ENCODE data around the gene ITPRIPL2. TPM values are rescaled to one million over a fixed set of nuclear protein-coding genes. Genes with fewer than 3 reads are reported as not detected.

The ITPRIPL2 gene
- total RNA-seq, 2 donors from 2014 or later: 17.5 to 40.2 TPM

- no peak for DNase-seq (ENCODE audit: low spot score)
- no peaks in the 10 kb centered on the region for H3K4me1 ChIP-seq
- H3K4me3 ChIP-seq: no peak overlapping the region
- H3K27ac ChIP-seq: no peak overlapping the region
- no peak for TF ChIP-seq CTCF (IDR thresholded peaks at IDR 0.05)
- no peaks in the 10 kb centered on the region for H3K36me3 ChIP-seq
- H3K9me3 ChIP-seq: peaks cover 0 to 4% of the 10 kb centered on the region in 2 donors
- H3K27me3 ChIP-seq: no peaks in the 10 kb centered on the region
Measured at GRCh38 chr16:19105131-19105530, 8.6 kb upstream of the ITPRIPL2 start.

- Histone ChIP-seq H3K36me3 (no peaks in the 10 kb centered on the region), H3K9me3 (no peaks in the 10 kb centered on the region), H3K4me1 (no peaks in the 10 kb centered on the region), H3K4me3 (no peak overlapping the region), H3K27me3 (no peaks in the 10 kb centered on the region), H3K27ac (no peak overlapping the region)
- TF ChIP-seq CTCF (IDR thresholded peaks at IDR 0.05): no peak
- DNase-seq (ENCODE audit: low spot score): no peak
Measured at GRCh38 chr16:19105891-19106624, 7.7 kb upstream of the ITPRIPL2 start.

GRCh38 chr16:19106625-19107020, 7.1 kb upstream of the ITPRIPL2 start:
- no peak for DNase-seq (ENCODE audit: low spot score)
- no peaks in the 10 kb centered on the region for H3K27me3 ChIP-seq
- no peak overlapping the region for H3K4me3 ChIP-seq
- no peak overlapping the region for H3K27ac ChIP-seq
- H3K36me3 ChIP-seq: no peaks in the 10 kb centered on the region
- no peaks in the 10 kb centered on the region for H3K9me3 ChIP-seq
- H3K4me1 ChIP-seq: no peaks in the 10 kb centered on the region
- no peak for TF ChIP-seq CTCF (IDR thresholded peaks at IDR 0.05)

- Histone ChIP-seq H3K27me3 (no peaks in the 10 kb centered on the region), H3K9me3 (no peaks in the 10 kb centered on the region), H3K4me1 (peaks cover 0 to 13% of the 10 kb centered on the region in 2 donors), H3K36me3 (no peaks in the 10 kb centered on the region), H3K4me3 (no peak overlapping the region), H3K27ac (no peak overlapping the region)
- no peak for TF ChIP-seq CTCF (IDR thresholded peaks at IDR 0.05)
- no peak for DNase-seq (ENCODE audit: low spot score)
Measured at GRCh38 chr16:19108409-19109287, 5.1 kb upstream of the ITPRIPL2 start.

- Histone ChIP-seq H3K9me3 (no peaks in the 10 kb centered on the region), H3K4me1 (peaks cover 0 to 13% of the 10 kb centered on the region in 2 donors), H3K4me3 (no peak overlapping the region), H3K27ac (no peak overlapping the region), H3K36me3 (no peaks in the 10 kb centered on the region), H3K27me3 (no peaks in the 10 kb centered on the region)
- no peak for DNase-seq (ENCODE audit: low spot score)
- TF ChIP-seq CTCF (IDR thresholded peaks at IDR 0.05): no peak
Measured at GRCh38 chr16:19109288-19109664, 4.5 kb upstream of the ITPRIPL2 start.
